IPS-18a (cell line): ENCODE data around the gene CPNE4.

ENCODE experiments used
- H3K27ac ChIP-seq: one replicate; pipeline ENCODE4 v1.5.1; 2013; ENCODE audit warnings: low read length
- H3K27me3 ChIP-seq: one replicate; pipeline ENCODE4 v1.6.1; 2013; ENCODE audit warnings: mild to moderate bottlenecking, low read length; ENCODE audit not compliant: control insufficient read depth, insufficient read depth
- H3K36me3 ChIP-seq: one replicate; pipeline ENCODE4 v1.6.1; 2013; ENCODE audit warnings: low read depth, low read length; ENCODE audit not compliant: control insufficient read depth
- H3K4me1 ChIP-seq: one replicate; pipeline ENCODE4 v1.6.1; 2013; ENCODE audit warnings: low read depth, low read length; ENCODE audit not compliant: control insufficient read depth
- H3K4me3 ChIP-seq: one replicate; pipeline ENCODE4 v1.5.1; 2013; ENCODE audit warnings: low read length
- H3K9ac ChIP-seq: one replicate; pipeline ENCODE4 v1.6.1; 2013; ENCODE audit warnings: mild to moderate bottlenecking, low read length, moderate library complexity
- H3K9me3 ChIP-seq: one replicate; pipeline ENCODE4 v1.6.1; 2013; ENCODE audit warnings: low read depth, low read length; ENCODE audit not compliant: control insufficient read depth

The CPNE4 gene

GRCh38 chr3:131484496-131485111 is 550.2 kb downstream of the CPNE4 start:
- Histone ChIP-seq H3K4me1 (no peaks in the 10 kb centered on the region), H3K36me3 (peaks cover 58% of the 10 kb centered on the region), H3K27me3 (no peaks in the 10 kb centered on the region), H3K4me3 (no peak overlapping the region), H3K9me3 (no peaks in the 10 kb centered on the region), H3K9ac (no peak overlapping the region), H3K27ac (no peak overlapping the region)
